Measurements from ENCODE around the gene SLAMF1.

Gene SLAMF1

GRCh38 chr1:160665330-160666078, 18.7 kb upstream of the SLAMF1 start:
- no peak for TF ChIP-seq CTCF (conservative IDR thresholded peaks at IDR 0.05; ENCODE audit: low read depth, low read length)
- no peak overlapping the region for H3K4me3 ChIP-seq (ENCODE audit: low read length)
- no peak for DNase-seq (ENCODE audit: low read depth)

- H3K4me3 ChIP-seq (ENCODE audit: low read length), result no peak overlapping the region
- DNase-seq (ENCODE audit: low read depth), result no peak
- TF ChIP-seq CTCF (conservative IDR thresholded peaks at IDR 0.05; ENCODE audit: low read depth, low read length), result no peak
Observed at GRCh38 chr1:160664573-160665051, 17.8 kb upstream of the SLAMF1 start.

GRCh38 chr1:160662910-160663309, 16.1 kb upstream of the SLAMF1 start:
- TF ChIP-seq CTCF (conservative IDR thresholded peaks at IDR 0.05; ENCODE audit: low read depth, low read length), result no peak
- no peak overlapping the region for H3K4me3 ChIP-seq (ENCODE audit: low read length)
- no peak for DNase-seq (ENCODE audit: low read depth)

- no peak for DNase-seq (ENCODE audit: low read depth)
- no peak for TF ChIP-seq CTCF (conservative IDR thresholded peaks at IDR 0.05; ENCODE audit: low read depth, low read length)
- H3K4me3 ChIP-seq (ENCODE audit: low read length), result no peak overlapping the region
Observed at GRCh38 chr1:160659566-160659965, 12.7 kb upstream of the SLAMF1 start.

GRCh38 chr1:160658814-160659193, 12.0 kb upstream of the SLAMF1 start:
- H3K4me3 ChIP-seq (ENCODE audit: low read length), result no peak overlapping the region
- no peak for TF ChIP-seq CTCF (conservative IDR thresholded peaks at IDR 0.05; ENCODE audit: low read depth, low read length)
- DNase-seq (ENCODE audit: low read depth), result no peak

- H3K4me3 ChIP-seq (ENCODE audit: low read length), result no peak overlapping the region
- TF ChIP-seq CTCF (conservative IDR thresholded peaks at IDR 0.05; ENCODE audit: low read depth, low read length), result no peak
- no peak for DNase-seq (ENCODE audit: low read depth)
Observed at GRCh38 chr1:160658162-160658813, 11.4 kb upstream of the SLAMF1 start.

Measured in retinal pigment epithelial cell (primary cell).